ENCODE data around the gene CDC37. TPM values are rescaled to one million over a fixed set of nuclear protein-coding genes. Genes with fewer than 3 reads are reported as not detected.

The CDC37 gene
- total RNA-seq, 2 donors from 2014 or later = 130 to 131 TPM

- peaks cover 65% of the 10 kb centered on the region for H3K36me3 ChIP-seq
- TF ChIP-seq CTCF (IDR thresholded peaks at IDR 0.05) = no peak
- no peak overlapping the region for H3K27ac ChIP-seq
- H3K4me3 ChIP-seq = no peak overlapping the region
- no peaks in the 10 kb centered on the region for H3K9me3 ChIP-seq
- no peak for DNase-seq (ENCODE audit: low spot score)
- no peaks in the 10 kb centered on the region for H3K27me3 ChIP-seq
- H3K4me1 ChIP-seq = no peaks in the 10 kb centered on the region
Observed at GRCh38 chr19:10363789-10364281, 39.5 kb downstream of the CDC37 start.

- DNase-seq (ENCODE audit: low spot score) = no peak
- no peaks in the 10 kb centered on the region for H3K4me1 ChIP-seq
- H3K27ac ChIP-seq = no peak overlapping the region
- no peaks in the 10 kb centered on the region for H3K9me3 ChIP-seq
- peaks cover 69% of the 10 kb centered on the region for H3K36me3 ChIP-seq
- H3K4me3 ChIP-seq = no peak overlapping the region
- TF ChIP-seq CTCF (IDR thresholded peaks at IDR 0.05) = no peak
- no peaks in the 10 kb centered on the region for H3K27me3 ChIP-seq
Observed at GRCh38 chr19:10362259-10362658, 41.1 kb downstream of the CDC37 start.

GRCh38 chr19:10361569-10362011 is 41.8 kb downstream of the CDC37 start:
- TF ChIP-seq CTCF (IDR thresholded peaks at IDR 0.05) = no peak
- H3K9me3 ChIP-seq = no peaks in the 10 kb centered on the region
- no peak overlapping the region for H3K4me3 ChIP-seq
- no peak for DNase-seq (ENCODE audit: low spot score)
- H3K27ac ChIP-seq = no peak overlapping the region
- H3K27me3 ChIP-seq = no peaks in the 10 kb centered on the region
- no peaks in the 10 kb centered on the region for H3K4me1 ChIP-seq
- H3K36me3 ChIP-seq = peaks cover 69% of the 10 kb centered on the region

- no peak overlapping the region for H3K27ac ChIP-seq
- TF ChIP-seq CTCF (IDR thresholded peaks at IDR 0.05) = no peak
Observed at GRCh38 chr19:10356431-10356830, 46.9 kb downstream of the CDC37 start.

GRCh38 chr19:10353793-10354391 is 49.5 kb downstream of the CDC37 start:
- Histone ChIP-seq H3K4me1 (peaks cover 0 to 15% of the 10 kb centered on the region in 2 donors), H3K9me3 (no peaks in the 10 kb centered on the region), H3K27me3 (no peaks in the 10 kb centered on the region), H3K4me3 (peak overlapping the region; percentile 30 to 46), H3K27ac (peak overlapping the region; percentile 70 to 74), H3K36me3 (peaks cover 35% of the 10 kb centered on the region)
- DNase-seq (ENCODE audit: low spot score) = peak; percentile 64
- no peak for TF ChIP-seq CTCF (IDR thresholded peaks at IDR 0.05)

More at GRCh38 chr19:10356431-10356830, 46.9 kb downstream of the CDC37 start:
- peaks cover 0 to 15% of the 10 kb centered on the region in 2 donors for H3K4me1 ChIP-seq
- H3K36me3 ChIP-seq = peaks cover 41% of the 10 kb centered on the region
- H3K27me3 ChIP-seq = no peaks in the 10 kb centered on the region
- H3K4me3 ChIP-seq = no peak overlapping the region
- H3K9me3 ChIP-seq = no peaks in the 10 kb centered on the region
- DNase-seq (ENCODE audit: low spot score) = no peak

Data from right atrium auricular region (tissue), 2 donors.